ENCODE data around the gene ESYT3. TPM values are rescaled to one million over a fixed set of nuclear protein-coding genes. Genes with fewer than 3 reads are reported as not detected.

Gene ESYT3
- total and polyA plus RNA-seq, 2 of the 8 experiments (the other 6 are each of a cell fraction or from before 2014, with no cell fraction given), result 4.4 to 7.3 TPM

DNA sequence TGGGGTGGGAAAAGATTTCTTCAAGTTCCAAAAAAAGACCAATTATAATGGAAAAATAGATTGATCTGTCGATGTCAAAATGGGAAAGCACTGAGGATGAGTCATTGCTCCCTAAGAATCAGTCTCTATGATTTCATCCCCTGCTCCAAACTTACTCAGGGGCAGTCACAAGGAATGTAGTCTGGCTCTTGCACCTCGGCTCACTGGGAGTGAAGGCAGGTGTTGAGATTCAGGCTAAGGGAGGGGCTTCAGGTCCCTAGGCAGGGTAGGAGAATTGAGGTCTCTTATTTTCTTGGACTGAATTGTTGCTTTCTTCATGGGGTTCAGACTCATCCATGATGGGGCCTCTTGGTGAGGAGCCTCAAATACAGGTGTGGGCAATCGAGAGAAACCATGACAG, 14.2 kb downstream of the ESYT3 start:
- H2BK15ac ChIP-seq (ENCODE audit: low read length), result no peak overlapping the region

More for the DNA sequence above, 14.2 kb downstream of the ESYT3 start:
- no peaks in the 10 kb centered on the region for H3K79me2 ChIP-seq (ENCODE audit: control insufficient read depth in 1 of 2, insufficient read depth in 2 of 2, low read length in 2 of 2)
- POLR2A ChIA-PET (ENCODE audit: partially characterized antibody), result no interaction called here
- H2BK12ac ChIP-seq (ENCODE audit: low read depth, low read length), result no peak overlapping the region
- no peaks in the 10 kb centered on the region for H3K23me2 ChIP-seq (ENCODE audit: low read depth, low read length)
- no peak overlapping the region for H3K14ac ChIP-seq (ENCODE audit: insufficient read length)
- FAIRE-seq, result no peak
- no peak overlapping the region for H3K4me3 ChIP-seq (ENCODE audit: extremely low read depth in 1 of 4, insufficient read depth in 2 of 4, low read depth in 3 of 4, low read length in 4 of 4)
- CTCF ChIA-PET (ENCODE audit: partially characterized antibody), result no interaction called here
- H3K18ac ChIP-seq (ENCODE audit: extremely low read depth, low read length), result no peak overlapping the region
- H3K4me2 ChIP-seq (ENCODE audit: insufficient read depth in 1 of 2, low read depth in 2 of 2, low read length in 2 of 2), result no peak overlapping the region
- no peaks in the 10 kb centered on the region for H3K27me3 ChIP-seq (replicated peaks in 1 of 4; ENCODE audit: control insufficient read depth in 3 of 4, extremely low read depth in 1 of 4, insufficient read depth in 3 of 4, low read length in 3 of 4)
- H3K27ac ChIP-seq (ENCODE audit: low read depth, low read length), result no peak overlapping the region
- TF ChIP-seq JUN (IDR thresholded peaks at IDR 0.05; ENCODE audit: low read depth, low read length) (no peak), RNF2 (IDR thresholded peaks at IDR 0.05; ENCODE audit: borderline replicate concordance, low read depth, low read length, missing control alignments, poor library complexity, severe bottlenecking) (no peak)
- no peak overlapping the region for H2BK5ac ChIP-seq (ENCODE audit: low read depth, low read length)
- H3K23ac ChIP-seq (ENCODE audit: insufficient read length), result no peak overlapping the region
- H3K9me3 ChIP-seq (ENCODE audit: insufficient read depth in 2 of 2, low read depth in 1 of 2, low read length in 1 of 2), result no peaks in the 10 kb centered on the region
- H4K8ac ChIP-seq (ENCODE audit: extremely low read depth, insufficient read depth, low read length), result no peak overlapping the region
- no peak overlapping the region for H3K56ac ChIP-seq (replicated peaks; ENCODE audit: insufficient read length, low read depth, low read length)
- peaks cover 0 to 10% (median 5%) of the 10 kb centered on the region in 4 experiments; a peak in 5 of 7 replicates for H3K4me1 ChIP-seq (replicated peaks in 1 of 4; ENCODE audit: control insufficient read depth in 3 of 4, insufficient read depth in 4 of 4, low read length in 3 of 4)
- no peak overlapping the region for H4K5ac ChIP-seq (ENCODE audit: insufficient read length, low read depth, low read length)
- H3K79me1 ChIP-seq (ENCODE audit: low read depth, low read length), result no peaks in the 10 kb centered on the region
- DNase-seq (ENCODE audit: low read depth in 1 of 2, low spot score in 2 of 2), result no peak
- H2AK5ac ChIP-seq (ENCODE audit: low read depth, low read length), result no peak overlapping the region
- 100% methylated on average over 3 of the region's 3 CpGs; no CpG with 5 or more reads in 1 of the 2 experiments for WGBS, 2 experiments (ENCODE audit: extremely low coverage in 1 of 2, insufficient coverage in 1 of 2, insufficient read length in 1 of 2, insufficient replicate concordance in 2 of 2, low coverage in 1 of 2, low lambda C conversion rate in 2 of 2, missing lambda C conversion rate in 1 of 2)
- H4K20me1 ChIP-seq (replicated peaks in 1 of 2; ENCODE audit: control insufficient read depth in 1 of 2, insufficient read depth in 2 of 2, low read length in 2 of 2), result peaks cover 0 to 2% of the 10 kb centered on the region in 2 experiments
- H2BK20ac ChIP-seq (ENCODE audit: low read length), result no peak overlapping the region
- H2AFZ ChIP-seq (ENCODE audit: low read length), result no peak overlapping the region
- H3K4ac ChIP-seq (replicated peaks; ENCODE audit: insufficient read length, low read depth, low read length), result no peak overlapping the region
- no peak overlapping the region for H4K91ac ChIP-seq (replicated peaks; ENCODE audit: insufficient read length, low read length)
- H3K9ac ChIP-seq (replicated peaks in 1 of 4; ENCODE audit: extremely low read depth in 1 of 4, low read depth in 3 of 4, low read length in 3 of 4), result no peak overlapping the region
- no peak overlapping the region for H2BK120ac ChIP-seq (replicated peaks; ENCODE audit: low read depth, low read length)
- no peaks in the 10 kb centered on the region for H3K36me3 ChIP-seq (ENCODE audit: control insufficient read depth in 2 of 4, insufficient read depth in 4 of 4, low read length in 3 of 4)

All from H1 (cell line).